IMR-90 (cell line): ENCODE measurements around the gene SCARF2. TPM values are rescaled to one million over a fixed set of nuclear protein-coding genes. Genes with fewer than 3 reads are reported as not detected.

Source experiments
- ATAC-seq: fragments of 200-7000 bp; cut with Tn5 transposase; 2 replicates; pipeline ENCODE4 v1.9.1; 2020; ENCODE audit warnings: low read depth, mild to moderate bottlenecking, moderate library complexity
- BruUV-seq: library from RNA; stranded (reverse); fragments of 400-500 nt; replicated peaks from 2 replicates; lab custom pipeline; 2021; lab: Mats Ljungman, UMichigan
- CTCF ChIA-PET: fragments of 300-600 bp; formaldehyde crosslinking; extraction: SDS; loops from one replicate; lab custom pipeline; 2021; ENCODE audit warnings: antibody characterized with exemption; lab: Yijun Ruan, JAX
- POLR2A ChIA-PET: fragments of 300-600 bp; sonication (Branson Sonifier 250); formaldehyde crosslinking; loops from one replicate; lab custom pipeline; 2022; ENCODE audit warnings: antibody characterized with exemption; ENCODE audit not compliant: unreplicated experiment; lab: Charles Lee
- DNase-seq: peaks from one replicate; pipeline ENCODE4 v3.0.0; 2013
- H2AFZ ChIP-seq: replicated peaks from 2 replicates; pipeline ENCODE3; 2013; ENCODE audit warnings: low read length, mild to moderate bottlenecking; ENCODE audit not compliant: poor library complexity
- H2AK5ac ChIP-seq: 2 replicates; pipeline ENCODE4 v1.6.1; 2013; ENCODE audit warnings: low read depth, low read length, inconsistent platforms
- H2AK9ac ChIP-seq: replicated peaks from 2 replicates; pipeline ENCODE3; 2013; ENCODE audit warnings: mild to moderate bottlenecking, low read depth, low read length, moderate library complexity; ENCODE audit not compliant: poor library complexity
- H2BK120ac ChIP-seq: 2 replicates; pipeline ENCODE4 v1.6.1; 2013; ENCODE audit warnings: low read depth, low read length, inconsistent platforms
- H2BK15ac ChIP-seq: 3 replicates; pipeline ENCODE4 v1.6.1; 2013; ENCODE audit warnings: low read depth, low read length, inconsistent platforms
- H2BK20ac ChIP-seq: 2 replicates; pipeline ENCODE4 v1.6.1; 2013; ENCODE audit warnings: low read depth, mild to moderate bottlenecking, inconsistent platforms, low read length, moderate library complexity
- H2BK5ac ChIP-seq: 2 replicates; pipeline ENCODE4 v1.6.1; 2013; ENCODE audit warnings: mild to moderate bottlenecking, low read depth, low read length, inconsistent platforms; ENCODE audit not compliant: poor library complexity, severe bottlenecking
- H3K14ac ChIP-seq: replicated peaks from 2 replicates; pipeline ENCODE4 v1.6.1; 2013; ENCODE audit warnings: low read depth, low read length, inconsistent platforms
- H3K18ac ChIP-seq: 2 replicates; pipeline ENCODE4 v1.6.1; 2013; ENCODE audit warnings: low read depth, low read length, control low read depth
- H3K23ac ChIP-seq: 2 replicates; pipeline ENCODE4 v1.6.1; 2013; ENCODE audit warnings: low read depth, low read length, inconsistent platforms
- H3K27ac ChIP-seq: 2 replicates; pipeline ENCODE4 v1.5.1; 2013; ENCODE audit warnings: mild to moderate bottlenecking, control low read depth, low read length; ENCODE audit not compliant: insufficient read depth
- H3K27me3 ChIP-seq: 2 replicates; pipeline ENCODE4 v1.6.1; 2013; ENCODE audit warnings: low read length; ENCODE audit not compliant: control insufficient read depth, insufficient read depth
- H3K36me3 ChIP-seq: 2 replicates; pipeline ENCODE4 v1.6.1; 2013; ENCODE audit warnings: low read length, mixed read lengths; ENCODE audit not compliant: control insufficient read depth, insufficient read depth
- H3K4ac ChIP-seq: 2 replicates; pipeline ENCODE4 v1.6.1; 2013; ENCODE audit warnings: low read depth, low read length, inconsistent platforms
- H3K4me1 ChIP-seq: 2 replicates; pipeline ENCODE4 v1.6.1; 2013; ENCODE audit warnings: low read length, mixed read lengths; ENCODE audit not compliant: control insufficient read depth, insufficient read depth
- H3K4me2 ChIP-seq: 2 replicates; pipeline ENCODE4 v1.6.1; 2013; ENCODE audit warnings: low read depth, mild to moderate bottlenecking, control low read depth, low read length, moderate library complexity
- H3K4me3 ChIP-seq: 2 replicates; pipeline ENCODE4 v1.5.1; 2013; ENCODE audit warnings: low read depth, mild to moderate bottlenecking, control low read depth, low read length, moderate library complexity; ENCODE audit not compliant: insufficient read depth
- H3K56ac ChIP-seq: 2 replicates; pipeline ENCODE4 v1.6.1; 2013; ENCODE audit warnings: low read length, inconsistent platforms; ENCODE audit not compliant: insufficient read depth; ENCODE audit errors: extremely low read depth
- H3K79me1 ChIP-seq, 2 experiments: 2 replicates each; pipeline ENCODE4 v1.6.1; 2013; ENCODE audit warnings: low read length in 2 of 2, inconsistent platforms in 1 of 2, low read depth in 1 of 2
- H3K9ac ChIP-seq: 2 replicates; pipeline ENCODE4 v1.6.1; 2013; ENCODE audit warnings: low read depth, low read length, control low read depth
- H3K9me1 ChIP-seq: 2 replicates; pipeline ENCODE4 v1.6.1; 2013; ENCODE audit warnings: low read length, inconsistent platforms; ENCODE audit not compliant: insufficient read depth
- H3K9me3 ChIP-seq: 2 replicates; pipeline ENCODE4 v1.6.1; 2013; ENCODE audit warnings: low read length; ENCODE audit not compliant: control insufficient read depth, insufficient read depth
- H4K20me1 ChIP-seq: 2 replicates; pipeline ENCODE4 v1.6.1; 2013; ENCODE audit warnings: low read length, inconsistent platforms; ENCODE audit not compliant: insufficient read depth
- H4K5ac ChIP-seq: 2 replicates; pipeline ENCODE4 v1.6.1; 2013; ENCODE audit warnings: mild to moderate bottlenecking, low read depth, low read length, control low read depth
- H4K8ac ChIP-seq, 2 experiments: 2 replicates each; pipeline ENCODE4 v1.6.1; 2013; ENCODE audit warnings: low read depth in 2 of 2, low read length in 2 of 2, control low read depth in 1 of 2, inconsistent platforms in 1 of 2
- H4K91ac ChIP-seq: 2 replicates; pipeline ENCODE4 v1.6.1; 2013; ENCODE audit warnings: low read depth, low read length, inconsistent platforms; ENCODE audit not compliant: insufficient read depth
- BHLHE40 ChIP-seq: fragments of 150-350 bp; IDR thresholded peaks from 2 replicates; pipeline ENCODE4 v1.6.1; 2016; ENCODE audit warnings: mild to moderate bottlenecking, low read depth, low read length
- CEBPB ChIP-seq: IDR thresholded peaks from 2 replicates; pipeline ENCODE4 v1.6.1; 2012; ENCODE audit warnings: low read depth, low read length, improper control_type of control experiment
- WGBS, 2 experiments: methylation state at CpG; one replicate each; pipeline versions ENCODE4 v1.1.5 to v1.1.7; 2013; ENCODE audit warnings: missing lambda C conversion rate in 2 of 2; ENCODE audit not compliant: insufficient read length in 1 of 2; ENCODE audit errors: extremely low coverage in 2 of 2; 5-methylcytosine and 5-hydroxymethylcytosine counted together
- dilution Hi-C: fragments of 300-500 bp; cut with HindIII; formaldehyde crosslinking; loops from one replicate; pipeline ENCODE4 v1.14.3; 2018; ENCODE audit warnings: low sequenced_read_pairs; ENCODE audit not compliant: unreplicated experiment
- in situ Hi-C: fragments of 300-500 bp; cut with MboI; formaldehyde crosslinking; loops from 3 replicates; pipeline ENCODE4 v1.14.3; 2019; ENCODE audit warnings: low sequenced_read_pairs, inconsistent platforms, mixed read lengths
- intact Hi-C: fragments of 100-400 bp; cut with micrococcal nuclease; formaldehyde crosslinking; loops from 2 replicates; pipeline ENCODE4 v1.10.0; 2022
- polyA plus RNA-seq, 3 experiments: library from polyadenylated mRNA; depleted of rRNA; stranded (reverse); fragments of >200 nt; gene quantifications; 2 replicates each; pipeline ENCODE4 v1.2.3, GENCODE V29; 2012; ENCODE audit warnings: low replicate concordance in 1 of 3
- total RNA-seq: library from RNA; depleted of rRNA; stranded (reverse); fragments of >200 nt; gene quantifications from 2 replicates; pipeline ENCODE4 v1.2.3, GENCODE V29; 2012
- TF ChIP-seq, protein P1 (sequence below): fragments of 150-350 bp; IDR thresholded peaks from 2 replicates; pipeline ENCODE4 v1.6.1; 2016; ENCODE audit warnings: low read depth, mild to moderate bottlenecking, low read length, moderate library complexity, borderline replicate concordance

Gene SCARF2
- total and polyA plus RNA-seq, 2 of the 4 experiments (the other 2 are of a cell fraction) = 3.4 to 37.0 TPM

DNA sequence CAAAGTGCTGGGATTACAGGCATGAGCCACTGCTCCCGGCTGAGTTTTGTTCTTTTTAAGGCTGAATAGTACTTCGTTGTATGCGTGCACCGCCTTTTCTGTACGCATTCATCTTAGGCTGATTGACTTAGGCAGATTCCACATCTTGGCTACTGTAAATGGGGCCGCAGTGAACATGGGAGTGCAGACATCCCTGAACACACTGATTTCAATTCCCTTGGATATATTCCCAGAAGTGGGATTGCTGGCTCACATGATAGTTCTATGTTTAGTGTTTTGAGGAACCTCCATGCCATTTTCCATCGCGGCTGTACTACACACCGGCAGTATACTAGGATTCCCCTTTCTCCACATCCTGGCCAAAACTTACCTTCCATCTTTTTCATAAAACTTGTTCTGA is 54.1 kb downstream of the SCARF2 start:
- H2BK15ac ChIP-seq = no peak overlapping the region
- H4K8ac ChIP-seq = no peak overlapping the region
- DNase-seq (no peak), ATAC-seq (no peak)
- H3K14ac ChIP-seq = no peak overlapping the region
- no peak overlapping the region for H3K4ac ChIP-seq
- no peaks in the 10 kb centered on the region for H4K20me1 ChIP-seq
- H3K4me2 ChIP-seq = no peak overlapping the region
- no peak overlapping the region for H3K56ac ChIP-seq
- no peak overlapping the region for H3K18ac ChIP-seq
- no peak overlapping the region for H4K5ac ChIP-seq
- no peaks in the 10 kb centered on the region for H3K9me3 ChIP-seq
- H3K23ac ChIP-seq = no peak overlapping the region
- H2AK9ac ChIP-seq = no peak overlapping the region
- intact Hi-C loops (no loop called here), dilution Hi-C loops (no loop called here), in situ Hi-C loops (no loop called here)
- no peak overlapping the region for H3K9ac ChIP-seq
- no peak overlapping the region for H3K27ac ChIP-seq
- ChIA-PET CTCF (no interaction called here), POLR2A (no interaction called here)
- H2AK5ac ChIP-seq = no peak overlapping the region
- H3K27me3 ChIP-seq = peaks cover 12% of the 10 kb centered on the region
- no peaks in the 10 kb centered on the region for H3K36me3 ChIP-seq
- TF ChIP-seq CEBPB (no peak), BHLHE40 (no peak)
- TF ChIP-seq, protein P1, sequence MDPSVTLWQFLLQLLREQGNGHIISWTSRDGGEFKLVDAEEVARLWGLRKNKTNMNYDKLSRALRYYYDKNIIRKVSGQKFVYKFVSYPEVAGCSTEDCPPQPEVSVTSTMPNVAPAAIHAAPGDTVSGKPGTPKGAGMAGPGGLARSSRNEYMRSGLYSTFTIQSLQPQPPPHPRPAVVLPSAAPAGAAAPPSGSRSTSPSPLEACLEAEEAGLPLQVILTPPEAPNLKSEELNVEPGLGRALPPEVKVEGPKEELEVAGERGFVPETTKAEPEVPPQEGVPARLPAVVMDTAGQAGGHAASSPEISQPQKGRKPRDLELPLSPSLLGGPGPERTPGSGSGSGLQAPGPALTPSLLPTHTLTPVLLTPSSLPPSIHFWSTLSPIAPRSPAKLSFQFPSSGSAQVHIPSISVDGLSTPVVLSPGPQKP = no peak
- no peaks in the 10 kb centered on the region for H3K9me1 ChIP-seq
- no peak overlapping the region for H2AFZ ChIP-seq
- H4K91ac ChIP-seq = no peak overlapping the region
- H3K4me3 ChIP-seq = no peak overlapping the region
- no peak overlapping the region for H2BK20ac ChIP-seq
- BruUV-seq = no TSS peak
- H3K79me1 ChIP-seq = no peaks in the 10 kb centered on the region
- H3K4me1 ChIP-seq = no peaks in the 10 kb centered on the region
- H2BK120ac ChIP-seq = no peak overlapping the region
- H2BK5ac ChIP-seq = no peak overlapping the region
- WGBS, 2 experiments = 90% methylated on average over 5 of the region's 9 CpGs; no CpG with 5 or more reads in 1 of the 2 experiments
